Measurements from ENCODE around the gene PLXDC2. TPM values are rescaled to one million over a fixed set of nuclear protein-coding genes. Genes with fewer than 3 reads are reported as not detected.

Gene PLXDC2
- total RNA-seq, 1 experiment from 2014 or later: 0.21 TPM

DNA sequence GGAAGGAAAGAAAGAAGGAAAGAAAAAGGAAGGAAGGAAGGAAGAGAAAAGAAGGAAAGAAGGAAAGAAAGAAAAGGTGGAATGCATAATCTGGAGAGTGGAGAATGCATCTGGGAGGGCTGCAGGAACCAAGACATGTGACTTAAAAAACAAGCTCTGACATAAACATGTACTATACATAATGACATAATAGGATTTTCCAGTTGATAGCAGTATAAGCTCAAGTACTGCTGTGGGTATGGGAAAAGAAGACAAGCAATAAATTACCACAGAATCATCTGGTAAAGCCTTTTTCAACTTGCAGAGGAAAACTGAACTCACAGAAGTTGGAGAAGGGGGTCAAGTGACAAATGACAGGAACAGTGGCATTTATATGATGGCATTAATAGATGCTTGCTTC is 345.9 kb downstream of the PLXDC2 start:
- intact Hi-C loops (cut with micrococcal nuclease; ENCODE audit: unreplicated experiment): no loop called here
- no TSS peak for BruUV-seq (replicated peaks)
- CTCF ChIA-PET: no interaction called here

DNA sequence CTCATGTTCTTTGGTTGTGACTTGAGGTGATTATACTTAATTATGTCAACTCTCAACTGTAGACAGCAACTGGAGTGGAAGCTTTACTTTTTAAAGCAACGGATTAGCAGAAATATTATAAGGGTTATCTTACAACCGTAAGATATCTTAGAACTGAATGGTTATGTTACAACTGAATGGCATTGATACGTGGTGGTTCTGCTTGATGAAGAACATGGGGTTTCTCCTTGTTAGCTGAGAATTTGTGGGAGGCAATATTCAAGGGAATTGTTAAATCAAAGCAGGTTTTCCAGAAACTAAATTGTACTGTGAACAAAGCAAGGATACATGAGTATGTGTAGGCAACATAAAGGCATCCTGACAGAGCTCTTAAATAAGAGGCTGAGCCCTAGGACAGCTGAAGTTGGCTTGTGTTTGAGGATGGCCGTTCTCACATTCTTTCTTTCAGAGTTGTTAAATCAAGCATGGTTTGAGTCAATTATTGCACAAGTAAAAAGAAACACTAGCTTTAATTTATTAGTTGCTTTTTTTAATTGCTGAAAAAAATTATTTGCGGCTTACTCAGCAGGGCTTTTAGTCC is 350.0 kb downstream of the PLXDC2 start:
- no peak overlapping the region for H3K4me3 ChIP-seq (ENCODE audit: low read depth in 2 of 2, low read length in 2 of 2)
- in situ Hi-C loops (cut with HindIII; ENCODE audit: low pct_unique_long_range_greater_than_20kb, low sequenced_read_pairs) (no loop called here), intact Hi-C loops (cut with micrococcal nuclease; ENCODE audit: unreplicated experiment) (no loop called here)
- ATAC-seq: no peak
- no peaks in the 10 kb centered on the region for H3K9me3 ChIP-seq (ENCODE audit: control insufficient read depth, insufficient read depth, low read depth, low read length)
- no peaks in the 10 kb centered on the region for H3K27me3 ChIP-seq (ENCODE audit: control insufficient read depth, insufficient read depth, low read length)
- H3K4me1 ChIP-seq (ENCODE audit: control insufficient read depth, insufficient read depth, low read length): no peaks in the 10 kb centered on the region
- DNase-seq (ENCODE audit: low read depth, low spot score): no peak
- no peaks in the 10 kb centered on the region for H3K36me3 ChIP-seq (ENCODE audit: control insufficient read depth, insufficient read depth, low read length)
- ChIA-PET CTCF (no interaction called here), POLR2A (interaction anchor here (0.7 kb wide), 1 partner anchor 9 kb away, joined by 3 read pairs; no protein-coding TSS in a partner anchor)
- no peak overlapping the region for H3K27ac ChIP-seq (ENCODE audit: low read length)
- TF ChIP-seq, protein P1, sequence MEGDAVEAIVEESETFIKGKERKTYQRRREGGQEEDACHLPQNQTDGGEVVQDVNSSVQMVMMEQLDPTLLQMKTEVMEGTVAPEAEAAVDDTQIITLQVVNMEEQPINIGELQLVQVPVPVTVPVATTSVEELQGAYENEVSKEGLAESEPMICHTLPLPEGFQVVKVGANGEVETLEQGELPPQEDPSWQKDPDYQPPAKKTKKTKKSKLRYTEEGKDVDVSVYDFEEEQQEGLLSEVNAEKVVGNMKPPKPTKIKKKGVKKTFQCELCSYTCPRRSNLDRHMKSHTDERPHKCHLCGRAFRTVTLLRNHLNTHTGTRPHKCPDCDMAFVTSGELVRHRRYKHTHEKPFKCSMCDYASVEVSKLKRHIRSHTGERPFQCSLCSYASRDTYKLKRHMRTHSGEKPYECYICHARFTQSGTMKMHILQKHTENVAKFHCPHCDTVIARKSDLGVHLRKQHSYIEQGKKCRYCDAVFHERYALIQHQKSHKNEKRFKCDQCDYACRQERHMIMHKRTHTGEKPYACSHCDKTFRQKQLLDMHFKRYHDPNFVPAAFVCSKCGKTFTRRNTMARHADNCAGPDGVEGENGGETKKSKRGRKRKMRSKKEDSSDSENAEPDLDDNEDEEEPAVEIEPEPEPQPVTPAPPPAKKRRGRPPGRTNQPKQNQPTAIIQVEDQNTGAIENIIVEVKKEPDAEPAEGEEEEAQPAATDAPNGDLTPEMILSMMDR (IDR thresholded peaks at IDR 0.05): no peak
- no peak for TF ChIP-seq TCF7L2 (IDR thresholded peaks at IDR 0.05; ENCODE audit: low read depth, low read length)
- TF ChIP-seq, protein P2, sequence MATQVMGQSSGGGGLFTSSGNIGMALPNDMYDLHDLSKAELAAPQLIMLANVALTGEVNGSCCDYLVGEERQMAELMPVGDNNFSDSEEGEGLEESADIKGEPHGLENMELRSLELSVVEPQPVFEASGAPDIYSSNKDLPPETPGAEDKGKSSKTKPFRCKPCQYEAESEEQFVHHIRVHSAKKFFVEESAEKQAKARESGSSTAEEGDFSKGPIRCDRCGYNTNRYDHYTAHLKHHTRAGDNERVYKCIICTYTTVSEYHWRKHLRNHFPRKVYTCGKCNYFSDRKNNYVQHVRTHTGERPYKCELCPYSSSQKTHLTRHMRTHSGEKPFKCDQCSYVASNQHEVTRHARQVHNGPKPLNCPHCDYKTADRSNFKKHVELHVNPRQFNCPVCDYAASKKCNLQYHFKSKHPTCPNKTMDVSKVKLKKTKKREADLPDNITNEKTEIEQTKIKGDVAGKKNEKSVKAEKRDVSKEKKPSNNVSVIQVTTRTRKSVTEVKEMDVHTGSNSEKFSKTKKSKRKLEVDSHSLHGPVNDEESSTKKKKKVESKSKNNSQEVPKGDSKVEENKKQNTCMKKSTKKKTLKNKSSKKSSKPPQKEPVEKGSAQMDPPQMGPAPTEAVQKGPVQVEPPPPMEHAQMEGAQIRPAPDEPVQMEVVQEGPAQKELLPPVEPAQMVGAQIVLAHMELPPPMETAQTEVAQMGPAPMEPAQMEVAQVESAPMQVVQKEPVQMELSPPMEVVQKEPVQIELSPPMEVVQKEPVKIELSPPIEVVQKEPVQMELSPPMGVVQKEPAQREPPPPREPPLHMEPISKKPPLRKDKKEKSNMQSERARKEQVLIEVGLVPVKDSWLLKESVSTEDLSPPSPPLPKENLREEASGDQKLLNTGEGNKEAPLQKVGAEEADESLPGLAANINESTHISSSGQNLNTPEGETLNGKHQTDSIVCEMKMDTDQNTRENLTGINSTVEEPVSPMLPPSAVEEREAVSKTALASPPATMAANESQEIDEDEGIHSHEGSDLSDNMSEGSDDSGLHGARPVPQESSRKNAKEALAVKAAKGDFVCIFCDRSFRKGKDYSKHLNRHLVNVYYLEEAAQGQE (IDR thresholded peaks at IDR 0.05; ENCODE audit: insufficient read depth in 1 of 2, low read depth in 2 of 2, low read length in 1 of 2): no peak
- no peak for TF ChIP-seq SIN3A (IDR thresholded peaks at IDR 0.05; ENCODE audit: borderline replicate concordance, insufficient read depth, low read depth, low read length)
- no peak for TF ChIP-seq POLR2AphosphoS5 (IDR thresholded peaks at IDR 0.05; ENCODE audit: low read depth, low read length)
- no TSS peak for BruUV-seq (replicated peaks)

More for the DNA sequence above, 345.9 kb downstream of the PLXDC2 start:
- Histone ChIP-seq H3K9me3 (ENCODE audit: control insufficient read depth, insufficient read depth, low read depth, low read length) (no peaks in the 10 kb centered on the region), H3K4me1 (ENCODE audit: control insufficient read depth, insufficient read depth, low read length) (no peaks in the 10 kb centered on the region), H3K27me3 (ENCODE audit: control insufficient read depth, insufficient read depth, low read length) (no peaks in the 10 kb centered on the region), H3K27ac (ENCODE audit: low read length) (no peak overlapping the region), H3K4me3 (ENCODE audit: low read depth in 2 of 2, low read length in 2 of 2) (no peak overlapping the region), H3K36me3 (ENCODE audit: control insufficient read depth, insufficient read depth, low read length) (no peaks in the 10 kb centered on the region)
- in situ Hi-C loops (cut with HindIII; ENCODE audit: low pct_unique_long_range_greater_than_20kb, low sequenced_read_pairs): no loop called here
- DNase-seq (ENCODE audit: low read depth, low spot score) (no peak), ATAC-seq (no peak)
- POLR2A ChIA-PET: no interaction called here
- TF ChIP-seq POLR2AphosphoS5 (IDR thresholded peaks at IDR 0.05; ENCODE audit: low read depth, low read length) (no peak), TCF7L2 (IDR thresholded peaks at IDR 0.05; ENCODE audit: low read depth, low read length) (no peak)
- TF ChIP-seq, protein P1 (IDR thresholded peaks at IDR 0.05): no peak
- TF ChIP-seq, protein P2 (IDR thresholded peaks at IDR 0.05; ENCODE audit: insufficient read depth in 1 of 2, low read depth in 2 of 2, low read length in 1 of 2): no peak

Data from Panc1 (cell line).